Measurements from ENCODE around the gene SLC15A3.

- TF ChIP-seq CTCF (IDR thresholded peaks at IDR 0.05; ENCODE audit: low read length) (no peak), EZH2 (IDR thresholded peaks at IDR 0.05; ENCODE audit: borderline replicate concordance, low read length) (no peak)
Measured at GRCh38 chr11:60912223-60912850, 39.6 kb downstream of the SLC15A3 start.
